Measurements from ENCODE around the gene GSTT2.

DNA sequence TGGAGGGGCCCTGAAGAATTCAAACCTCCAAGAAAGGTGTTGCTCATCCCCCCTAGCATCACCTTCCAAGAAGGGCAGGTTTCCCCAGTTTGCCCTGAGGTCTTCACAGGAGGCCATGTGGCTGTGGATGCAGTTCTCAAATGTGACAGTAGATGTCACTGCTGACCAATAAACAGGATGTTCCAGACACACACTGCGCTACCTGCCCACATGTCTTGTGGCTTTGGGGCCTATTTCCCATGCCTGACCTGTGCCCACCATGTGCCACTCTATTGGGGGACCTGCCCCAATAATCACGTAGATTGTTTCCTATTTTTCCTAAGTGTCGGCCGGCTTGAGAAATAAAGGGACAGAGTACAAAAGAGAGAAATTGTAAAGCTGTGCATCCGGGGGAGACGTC is 4.5 kb downstream of the GSTT2 start:
- TF ChIP-seq CTCF (IDR thresholded peaks at IDR 0.05) (peak in 8 of 12 donors; percentile 41 to 77 (median 55)), POLR2A (IDR thresholded peaks at IDR 0.05) (no peak)

All from heart left ventricle (tissue), 13 donors.